NCI-H774 (cell line): ENCODE results near the gene APOBEC3H.

Experiments
- DNase-seq: peaks from one replicate; lab custom pipeline; 2025; lab: John Stamatoyannopoulos, UW

APOBEC3H gene

DNA sequence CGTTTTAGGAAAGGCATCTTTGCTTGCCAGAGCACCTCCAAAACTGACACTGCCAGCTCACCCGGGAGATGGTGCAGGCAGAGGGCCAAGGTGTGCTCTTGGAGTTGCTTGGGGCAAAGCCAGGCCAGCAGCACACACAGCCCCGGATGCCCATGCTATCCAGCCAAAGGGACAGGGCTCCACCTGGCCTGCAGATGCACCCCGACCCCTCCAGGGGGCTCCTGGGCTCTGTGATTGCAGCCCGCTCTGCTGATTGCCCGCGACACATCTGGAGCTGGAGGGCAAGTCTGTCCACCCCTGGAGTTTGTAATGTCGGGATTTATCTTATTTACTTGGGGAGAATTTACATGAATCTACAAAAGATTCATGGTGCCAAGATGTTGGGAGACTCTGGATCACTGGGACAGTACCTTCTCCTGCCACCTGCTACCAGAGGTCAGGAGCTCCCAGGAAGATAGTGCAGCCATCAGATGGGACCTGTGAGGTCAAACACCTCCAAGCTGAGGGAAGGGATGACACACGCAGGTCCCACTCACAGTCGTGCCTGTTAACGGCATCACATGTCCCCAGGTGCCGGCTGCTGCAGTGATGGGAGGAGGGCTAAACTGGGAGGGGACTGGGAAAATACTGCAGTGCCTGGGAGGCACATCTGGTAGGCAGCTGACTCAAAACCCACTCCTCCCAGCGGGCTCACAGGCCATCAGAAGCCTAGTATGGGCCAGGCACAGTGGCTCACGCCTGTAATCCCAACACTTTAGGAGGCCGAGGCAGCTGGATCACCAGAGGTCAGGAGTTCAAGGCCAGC lies 38.2 kb downstream of the APOBEC3H start:
- no peak for DNase-seq

GRCh38 chr22:39136317-39136716 lies 39.3 kb downstream of the APOBEC3H start:
- no peak for DNase-seq

GRCh38 chr22:39138357-39138997 lies 41.4 kb downstream of the APOBEC3H start:
- no peak for DNase-seq

- no peak for DNase-seq
Measured at GRCh38 chr22:39139933-39140332, 42.9 kb downstream of the APOBEC3H start.

DNA sequence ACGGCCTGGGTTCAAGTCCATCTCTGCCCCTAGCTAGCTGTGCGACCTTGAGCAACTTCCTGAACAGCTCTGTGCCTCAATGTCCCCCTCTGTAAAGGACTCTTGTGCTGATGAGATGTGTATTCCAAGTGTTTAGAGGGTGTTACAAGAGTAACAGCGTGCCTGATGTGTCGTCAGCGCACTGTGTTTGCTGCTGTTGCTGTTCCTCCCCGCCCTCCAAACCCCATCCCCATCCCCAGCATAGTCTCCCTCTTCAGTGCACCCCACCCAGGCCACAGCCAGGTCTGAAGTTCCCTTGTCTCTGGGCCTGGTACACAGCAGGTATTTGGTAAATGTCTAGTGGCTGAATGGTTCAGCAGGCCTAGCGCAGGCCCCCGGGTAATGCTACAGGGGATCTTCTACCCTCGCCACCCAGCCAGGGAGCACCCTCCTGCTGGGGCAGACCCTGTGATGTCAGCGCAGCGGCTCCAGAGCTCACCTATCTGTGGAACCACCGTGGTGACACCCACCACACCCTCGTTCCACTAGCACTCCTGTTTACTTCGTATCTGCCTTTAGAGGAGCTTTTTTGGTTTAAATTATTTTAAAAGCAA lies 45.1 kb downstream of the APOBEC3H start:
- DNase-seq, result no peak

DNA sequence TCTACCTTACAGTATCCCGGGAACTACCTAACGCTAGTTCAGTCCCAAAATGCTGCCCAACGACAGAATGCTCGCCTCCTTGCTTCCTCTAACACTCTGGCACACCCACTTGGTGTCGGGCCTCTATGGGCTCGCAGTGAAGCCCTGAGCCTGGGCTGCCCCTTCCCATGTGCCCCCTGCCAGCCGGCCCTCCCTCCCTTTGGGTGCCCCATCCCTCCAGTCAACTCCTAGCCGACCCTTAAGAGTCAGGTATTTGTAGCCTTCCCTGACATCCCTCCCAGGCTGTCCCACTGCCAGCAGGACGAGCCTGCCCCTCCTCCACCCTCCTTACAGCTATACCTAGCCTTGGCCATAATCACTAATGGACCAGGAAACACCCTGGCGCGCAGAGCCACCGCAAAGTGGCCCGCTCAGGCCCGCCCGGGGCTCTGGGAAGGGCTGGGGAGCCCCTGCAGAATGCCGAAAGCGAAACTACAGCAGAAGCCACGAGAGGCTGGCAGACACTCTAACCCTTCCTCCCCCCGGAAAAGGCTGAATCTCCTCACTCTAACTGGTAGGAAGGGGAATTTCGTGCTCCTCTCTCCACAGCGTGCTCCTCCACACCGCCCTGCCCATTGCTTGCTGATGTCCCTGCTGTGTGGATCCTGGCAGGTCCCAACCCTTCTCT lies 47.2 kb downstream of the APOBEC3H start:
- no peak for DNase-seq

DNA sequence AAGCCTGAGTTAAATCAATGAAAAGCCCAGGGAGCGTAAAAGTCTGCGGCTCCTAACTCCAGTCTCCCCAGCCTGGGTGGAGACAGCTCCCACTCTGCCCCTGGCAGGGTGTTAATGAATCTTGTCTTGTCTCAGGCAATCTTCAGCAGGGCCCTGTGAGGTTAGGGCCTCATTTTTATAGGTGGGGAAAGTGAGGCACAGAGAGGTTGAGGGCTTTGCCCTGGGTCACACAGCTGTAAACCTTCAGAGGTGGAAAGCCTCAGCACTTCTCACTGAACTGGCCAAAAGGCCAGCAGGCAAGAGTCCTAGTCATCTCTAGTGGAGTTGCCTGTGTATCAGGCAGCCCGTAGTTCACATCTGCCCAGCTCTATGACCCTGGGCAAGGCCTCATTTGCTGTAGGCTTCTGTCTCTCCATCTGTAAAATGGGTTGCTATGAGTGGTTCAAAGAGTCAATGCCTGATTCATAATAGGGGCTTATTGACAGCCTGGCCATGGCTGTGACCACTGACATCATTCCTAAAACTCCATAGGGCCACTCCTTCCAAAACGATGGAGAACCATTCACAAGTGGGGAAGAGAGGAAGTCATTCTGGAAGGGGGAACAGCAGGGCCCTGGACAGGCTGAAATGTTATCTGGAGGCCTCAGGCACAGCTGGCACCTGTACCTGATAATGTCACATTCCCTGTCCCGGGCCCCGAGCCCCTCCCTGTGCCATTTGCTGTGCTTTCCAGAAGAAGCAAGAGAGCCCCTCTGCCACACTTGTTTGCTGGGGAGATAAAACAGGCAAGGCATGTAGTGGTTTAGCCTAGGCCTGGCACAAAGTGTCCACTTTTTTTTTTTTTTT lies 49.4 kb downstream of the APOBEC3H start:
- no peak for DNase-seq

GRCh38 chr22:39147335-39148025 lies 50.4 kb downstream of the APOBEC3H start:
- DNase-seq, result no peak

GRCh38 chr22:39148026-39148726 lies 51.1 kb downstream of the APOBEC3H start:
- no peak for DNase-seq

- DNase-seq, result no peak
Measured at GRCh38 chr22:39148727-39149535, 51.9 kb downstream of the APOBEC3H start.

DNA sequence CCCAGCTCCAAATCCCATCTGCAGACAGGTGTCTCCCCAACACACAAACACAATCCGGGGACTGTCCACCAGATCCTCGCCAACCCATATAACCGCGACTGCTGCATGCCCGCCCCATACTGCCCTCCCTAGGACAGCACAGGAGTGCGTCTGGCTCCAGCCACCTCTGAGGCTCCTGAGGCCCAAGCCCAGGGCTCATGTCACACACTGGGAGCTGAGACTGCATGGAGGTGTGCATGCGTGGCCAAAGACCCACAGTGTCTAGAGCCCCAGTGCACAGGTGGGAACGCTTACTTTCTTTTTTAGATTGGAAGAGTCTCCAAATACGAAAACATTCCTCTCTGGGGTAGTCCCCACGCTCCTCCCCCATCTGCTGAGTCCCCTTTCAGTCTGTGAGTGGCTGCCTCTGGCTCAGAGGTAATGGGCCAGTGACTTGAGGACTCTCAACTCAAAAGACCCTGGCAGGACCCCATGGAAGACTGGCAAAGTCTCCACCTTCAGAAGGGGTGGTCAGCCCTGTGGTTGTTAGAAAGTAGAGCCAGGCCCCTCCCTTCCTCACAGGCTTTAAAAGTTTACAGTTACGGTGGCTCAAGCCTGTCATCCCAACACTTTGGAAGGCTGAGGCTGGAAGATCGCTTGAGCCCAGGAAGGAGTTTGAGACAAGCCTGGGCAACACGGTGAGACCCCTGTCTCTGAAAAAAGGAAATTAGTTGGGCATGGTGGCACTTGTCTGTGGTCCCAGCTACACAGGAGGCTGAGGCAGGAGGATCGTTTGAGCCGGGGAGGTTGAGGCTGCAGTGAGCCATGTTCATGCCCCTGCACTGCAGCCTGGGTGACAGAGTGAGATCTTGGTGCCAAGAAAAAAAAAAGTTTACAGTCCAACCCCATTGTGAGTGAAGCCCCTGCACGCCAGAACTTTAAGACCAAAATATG lies 53.1 kb downstream of the APOBEC3H start:
- no peak for DNase-seq

- no peak for DNase-seq
Measured at GRCh38 chr22:39150848-39151215, 53.8 kb downstream of the APOBEC3H start.

GRCh38 chr22:39151329-39151975 lies 54.4 kb downstream of the APOBEC3H start:
- no peak for DNase-seq

GRCh38 chr22:39152024-39152510 lies 55.0 kb downstream of the APOBEC3H start:
- DNase-seq, result no peak

DNA sequence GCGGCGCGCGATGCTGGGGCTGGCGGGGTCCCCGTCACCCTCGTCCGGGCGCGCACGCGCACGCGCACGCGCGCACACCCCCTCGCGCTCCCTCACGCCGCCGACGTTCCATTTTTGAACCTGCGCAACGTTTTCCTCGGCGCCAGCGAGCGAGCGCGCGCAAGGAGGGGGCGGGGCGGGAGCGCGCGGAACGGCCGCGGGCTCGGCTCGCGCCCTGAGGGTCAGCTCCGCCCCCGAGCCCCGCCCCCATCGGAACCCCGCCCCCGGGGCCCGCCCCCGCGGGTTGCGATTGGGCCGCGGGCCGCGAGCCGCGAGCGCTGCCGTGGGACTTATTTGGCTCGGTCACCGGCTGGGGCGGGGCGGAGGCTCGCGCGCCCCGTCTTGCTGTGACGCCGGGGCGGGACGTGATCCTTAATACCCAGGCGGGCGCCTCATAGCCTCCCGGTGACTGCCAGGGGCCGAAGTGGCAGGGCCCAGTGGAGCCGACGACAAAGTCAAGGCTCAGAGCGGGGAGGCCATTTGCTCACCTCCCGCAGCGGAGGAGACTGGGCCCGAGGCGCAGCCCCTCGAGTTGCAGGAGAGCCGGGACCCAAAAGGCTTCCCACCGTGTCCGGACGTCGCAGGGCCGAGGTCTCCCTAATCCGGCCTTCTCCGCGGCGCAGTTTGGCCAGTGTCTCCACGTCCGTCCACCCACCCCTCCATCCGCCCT lies 55.6 kb downstream of the APOBEC3H start, which contains the start of gene CBX7:
Gene CBX7, minus strand, starts transcription at position 170 of the 709 bp plus-strand sequence. CDS start 236 bp downstream, outside the sequence.
- peak; percentile 67 for DNase-seq

DNA sequence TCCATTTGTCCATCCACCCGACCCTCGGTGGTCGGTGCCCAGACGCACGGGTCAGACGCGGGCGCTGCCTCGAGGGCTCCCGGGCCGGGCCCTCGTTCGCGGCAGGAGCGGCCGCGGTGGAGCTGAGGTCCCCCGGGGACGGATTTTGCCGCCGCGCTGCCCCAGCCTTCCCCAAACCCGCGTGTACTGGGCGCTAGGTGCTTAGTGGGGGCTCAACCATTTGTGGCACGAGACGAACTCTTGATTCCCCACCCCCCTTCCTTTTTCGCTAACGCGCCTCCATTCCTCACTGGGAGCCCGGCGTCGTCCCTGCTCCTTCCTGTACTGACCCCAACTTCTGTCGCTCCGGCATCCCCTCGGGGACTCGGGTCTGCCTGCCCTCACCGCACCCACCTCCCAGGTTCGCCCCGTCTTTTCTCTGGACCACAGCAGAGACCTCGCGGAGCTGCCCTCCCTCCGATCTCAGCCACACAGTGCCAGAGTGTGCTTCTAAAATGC lies 56.2 kb downstream of the APOBEC3H start:
- no peak for DNase-seq
